B cell (primary cell): ENCODE results near the gene ARL4C. TPM values are rescaled to one million over a fixed set of nuclear protein-coding genes. Genes with fewer than 3 reads are reported as not detected.

ENCODE experiments used
- ATAC-seq: fragments of 200-7000 bp; cut with Tn5 transposase; one replicate; pipeline ENCODE4 v1.10.0; 2021; ENCODE audit warnings: low read depth, mild to moderate bottlenecking, moderate number of reproducible peaks, moderate library complexity
- CTCF ChIA-PET: fragments of 350-600 bp; sonication (Branson Sonifier 250); formaldehyde crosslinking; loops from one replicate; lab custom pipeline; 2021; ENCODE audit warnings: antibody characterized with exemption, inconsistent platforms; lab: Charles Lee
- POLR2A ChIA-PET: fragments of 350-600 bp; sonication (Branson Sonifier 250); formaldehyde crosslinking; loops from one replicate; lab custom pipeline; 2021; ENCODE audit warnings: antibody characterized with exemption; lab: Charles Lee
- DNase-seq: peaks from one replicate; pipeline ENCODE4 v3.0.0; 2013
- H2AFZ ChIP-seq: 2 replicates; pipeline ENCODE4 v1.6.1; 2012; ENCODE audit warnings: mild to moderate bottlenecking, low read depth, low read length; ENCODE audit not compliant: insufficient read depth, poor library complexity, severe bottlenecking
- H3K27ac ChIP-seq, 2 donors: 1 replicate in 1 of 2; 2 replicates in 1 of 2; pipeline ENCODE4 v1.5.1; 2012 to 2013; ENCODE audit warnings: low read length in 2 of 2, mild to moderate bottlenecking in 2 of 2, moderate library complexity in 1 of 2
- H3K27me3 ChIP-seq, 4 experiments: fragments of 200-600 bp in 1 of 4; sonication (generic) in 1 of 4; replicated peaks in 1 of 4; 1 replicate in 2 of 4; 2 replicates in 2 of 4; pipeline versions ENCODE4 v1.6.1 to v1.7.0; 2013 to 2016; ENCODE audit warnings: low read length in 3 of 4, mild to moderate bottlenecking in 2 of 4, mixed read lengths in 1 of 4, moderate library complexity in 1 of 4; ENCODE audit not compliant: insufficient read depth in 4 of 4, control insufficient read depth in 3 of 4; ENCODE audit errors: control extremely low read depth in 1 of 4
- H3K36me3 ChIP-seq, 2 experiments: replicated peaks in 1 of 2; 1 replicate in 1 of 2; 2 replicates in 1 of 2; pipeline versions ENCODE4 v1.6.1 to v1.7.1; 2013; ENCODE audit warnings: low read length in 1 of 2; ENCODE audit not compliant: insufficient read depth in 2 of 2, control insufficient read depth in 1 of 2; ENCODE audit errors: control extremely low read depth in 1 of 2, extremely low read depth in 1 of 2
- H3K4me1 ChIP-seq, 2 donors: fragments of 200-600 bp in 1 of 2; sonication (generic) in 1 of 2; 1 replicate in 1 of 2; 2 replicates in 1 of 2; pipeline versions ENCODE4 v1.5.1 to v1.6.1; 2013 to 2017; ENCODE audit warnings: low read length in 2 of 2; ENCODE audit not compliant: control insufficient read depth in 2 of 2, insufficient read depth in 2 of 2
- H3K4me2 ChIP-seq: replicated peaks from 2 replicates; pipeline ENCODE3; 2012; ENCODE audit warnings: mild to moderate bottlenecking, low read depth, low read length; ENCODE audit not compliant: poor library complexity, severe bottlenecking
- H3K4me3 ChIP-seq, 5 experiments: fragments of 200-600 bp in 1 of 5; sonication (generic) in 1 of 5; 1 replicate in 3 of 5; 2 replicates in 2 of 5; pipeline versions ENCODE4 v1.5.1 to v1.7.0; 2011 to 2016; ENCODE audit warnings: low read length in 4 of 5, mild to moderate bottlenecking in 4 of 5, low read depth in 2 of 5, control low read depth in 1 of 5, moderate library complexity in 1 of 5; ENCODE audit not compliant: insufficient read depth in 1 of 5; ENCODE audit errors: control extremely low read depth in 1 of 5, extremely low read depth in 1 of 5
- H3K79me2 ChIP-seq: fragments of 200-600 bp; sonication (generic); one replicate; pipeline ENCODE4 v1.6.0; 2016; ENCODE audit warnings: low read length; ENCODE audit not compliant: control insufficient read depth, insufficient read depth
- H3K9ac ChIP-seq: fragments of 200-600 bp; sonication (generic); 2 replicates; pipeline ENCODE4 v1.6.1; 2017; ENCODE audit warnings: mild to moderate bottlenecking, low read length, moderate library complexity
- H3K9me3 ChIP-seq, 3 donors: one replicate each; pipeline versions ENCODE4 v1.6.1 to v1.7.1; 2013; ENCODE audit warnings: low read length in 2 of 3; ENCODE audit not compliant: control insufficient read depth in 2 of 3, insufficient read depth in 1 of 3; ENCODE audit errors: control extremely low read depth in 1 of 3
- H4K20me1 ChIP-seq: 2 replicates; pipeline ENCODE4 v1.6.0; 2012; ENCODE audit warnings: mild to moderate bottlenecking, low read length; ENCODE audit not compliant: insufficient read depth, control insufficient read depth, poor library complexity, severe bottlenecking
- H3K27ac Mint-ChIP-seq: one replicate; pipeline ENCODE4 v1.8.0; 2021; ENCODE audit warnings: mixed read lengths
- H3K27me3 Mint-ChIP-seq: one replicate; pipeline ENCODE4 v1.8.0; 2021; ENCODE audit warnings: mixed read lengths
- H3K4me1 Mint-ChIP-seq: one replicate; pipeline ENCODE4 v1.8.0; 2021; ENCODE audit warnings: mixed read lengths
- H3K4me3 Mint-ChIP-seq: one replicate; pipeline ENCODE4 v1.8.0; 2021; ENCODE audit warnings: mixed read lengths
- H3K9me3 Mint-ChIP-seq: one replicate; pipeline ENCODE4 v1.8.0; 2022; ENCODE audit warnings: mixed read lengths; ENCODE audit not compliant: insufficient read depth
- EZH2 ChIP-seq: IDR thresholded peaks from 2 replicates; pipeline ENCODE4 v1.6.1; 2012; ENCODE audit warnings: borderline replicate concordance, low read depth, mild to moderate bottlenecking, moderate library complexity, low read length; ENCODE audit not compliant: insufficient read depth, poor library complexity, severe bottlenecking
- WGBS: methylation state at CpG from one replicate; pipeline ENCODE4 v1.1.5; 2013; ENCODE audit warnings: missing lambda C conversion rate; ENCODE audit not compliant: insufficient coverage; 5-methylcytosine and 5-hydroxymethylcytosine counted together
- intact Hi-C: fragments of 100-400 bp; cut with micrococcal nuclease; formaldehyde crosslinking; loops from one replicate; pipeline ENCODE4 v1.10.0; 2022
- polyA plus RNA-seq: library from polyadenylated mRNA; depleted of rRNA; stranded (reverse); fragments of >200 nt; gene quantifications from 2 replicates; pipeline ENCODE4 v1.2.3, GENCODE V29; 2012
- total RNA-seq, 2 donors: library from RNA; stranded (reverse); fragments of 120-200 nt in 1 of 2; gene quantifications; 1 replicate in 1 of 2; 2 replicates in 1 of 2; pipeline versions ENCODE4 v1.2.3 to v1.2.4, GENCODE V29; 2013 to 2022
- TF ChIP-seq, protein P1 (sequence below): fragments of 200-600 bp; IDR thresholded peaks from one replicate; pipeline ENCODE4 v1.8.0; 2022; ENCODE audit warnings: antibody characterized with exemption, mild to moderate bottlenecking

ARL4C gene
- total and polyA plus RNA-seq, 2 donors (not counting 1 experiment from before 2014, with no cell fraction given), result 20.2 to 22.5 TPM

DNA sequence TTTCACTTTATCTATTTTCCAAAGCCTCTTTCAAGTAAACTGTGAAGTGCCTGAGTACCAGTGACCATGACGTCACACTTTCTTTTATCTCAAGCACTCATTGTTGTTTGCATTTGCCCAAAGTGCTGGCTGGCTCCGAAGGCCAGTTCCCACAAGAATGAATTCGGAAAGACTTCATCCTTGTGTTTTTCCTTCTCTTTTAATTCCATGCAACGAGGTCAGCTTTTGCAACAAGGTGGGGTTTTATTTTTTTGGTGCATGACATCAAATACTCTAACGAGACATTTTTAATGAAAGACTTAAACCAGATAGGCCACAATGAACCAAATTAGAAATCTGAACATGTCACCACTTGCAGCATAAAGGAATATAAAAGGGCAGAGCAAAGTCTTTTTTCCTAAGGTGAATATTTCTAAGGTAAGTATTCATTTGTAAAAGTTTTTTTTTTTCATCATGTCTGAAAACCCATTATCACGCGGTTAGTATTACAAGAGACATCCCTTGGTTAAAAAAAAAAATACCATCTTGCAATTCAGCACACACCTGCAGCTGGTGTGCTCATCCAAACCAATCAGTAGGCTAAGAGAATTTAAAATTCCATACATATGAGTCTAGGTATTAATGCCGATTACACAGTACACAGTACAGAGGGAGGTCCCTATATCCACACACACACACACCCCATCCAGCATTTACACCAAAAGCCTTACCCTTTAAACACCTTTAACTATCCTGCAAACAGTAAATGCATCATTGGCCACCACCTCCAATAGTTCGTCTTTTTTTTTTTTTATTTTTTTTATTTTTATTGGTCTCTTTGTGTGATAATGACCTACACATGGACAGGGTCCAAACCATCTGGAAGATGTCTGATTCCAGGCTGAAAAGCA lies 2.3 kb downstream of the ARL4C start:
- no peaks in the 10 kb centered on the region for H3K9me3 ChIP-seq
- intact Hi-C loops, result no loop called here
- Mint-ChIP-seq H3K4me3 (peak overlapping the region; percentile 91), H3K27ac (peak overlapping the region; percentile 75), H3K4me1 (peaks cover 76% of the 10 kb centered on the region), H3K9me3 (no peaks in the 10 kb centered on the region), H3K27me3 (no peaks in the 10 kb centered on the region)
- H3K27ac ChIP-seq, result peak overlapping the region; percentile 73 to 77
- no peaks in the 10 kb centered on the region for H3K27me3 ChIP-seq
- no peak for DNase-seq
- H4K20me1 ChIP-seq, result peaks cover 49% of the 10 kb centered on the region
- peak overlapping the region; percentile 86 for H3K4me2 ChIP-seq
- H3K36me3 ChIP-seq, result peaks cover 0 to 6% of the 10 kb centered on the region in 2 experiments
- H3K79me2 ChIP-seq, result peaks cover 47% of the 10 kb centered on the region
- ChIA-PET POLR2A (interaction anchor here (0.7 kb wide), 1 partner anchor 243 kb away, joined by 3 read pairs; no protein-coding TSS in a partner anchor), CTCF (interaction anchor here (0.5 to 4.7 kb wide), 10 partner anchors 11 to 1993 kb away, joined by 3 to 54 read pairs (median 5); no protein-coding TSS in a partner anchor)
- peak overlapping the region; percentile 85 to 97 (median 91) for H3K4me3 ChIP-seq
- TF ChIP-seq, protein P1, sequence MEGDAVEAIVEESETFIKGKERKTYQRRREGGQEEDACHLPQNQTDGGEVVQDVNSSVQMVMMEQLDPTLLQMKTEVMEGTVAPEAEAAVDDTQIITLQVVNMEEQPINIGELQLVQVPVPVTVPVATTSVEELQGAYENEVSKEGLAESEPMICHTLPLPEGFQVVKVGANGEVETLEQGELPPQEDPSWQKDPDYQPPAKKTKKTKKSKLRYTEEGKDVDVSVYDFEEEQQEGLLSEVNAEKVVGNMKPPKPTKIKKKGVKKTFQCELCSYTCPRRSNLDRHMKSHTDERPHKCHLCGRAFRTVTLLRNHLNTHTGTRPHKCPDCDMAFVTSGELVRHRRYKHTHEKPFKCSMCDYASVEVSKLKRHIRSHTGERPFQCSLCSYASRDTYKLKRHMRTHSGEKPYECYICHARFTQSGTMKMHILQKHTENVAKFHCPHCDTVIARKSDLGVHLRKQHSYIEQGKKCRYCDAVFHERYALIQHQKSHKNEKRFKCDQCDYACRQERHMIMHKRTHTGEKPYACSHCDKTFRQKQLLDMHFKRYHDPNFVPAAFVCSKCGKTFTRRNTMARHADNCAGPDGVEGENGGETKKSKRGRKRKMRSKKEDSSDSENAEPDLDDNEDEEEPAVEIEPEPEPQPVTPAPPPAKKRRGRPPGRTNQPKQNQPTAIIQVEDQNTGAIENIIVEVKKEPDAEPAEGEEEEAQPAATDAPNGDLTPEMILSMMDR, result no peak
- no peak for TF ChIP-seq EZH2
- 38% methylated on average over 1 of the region's 9 CpGs for WGBS
- no peak overlapping the region for H2AFZ ChIP-seq
- H3K9ac ChIP-seq, result peak overlapping the region; percentile 92
- H3K4me1 ChIP-seq, result peaks cover 46 to 56% of the 10 kb centered on the region in 2 donors
- ATAC-seq, result no peak
